Globus pallidus (tissue), 1 donor: ENCODE data around the gene MAPK6.
"Not testable (repeated sequence)": the region's sequence is repeated elsewhere in the genome, so short reads cannot be mapped to it uniquely, and the experiment has no call there.

Source experiments
- DNase-seq: peaks from one replicate; pipeline ENCODE4 v3.0.0-alpha.2; 2015; ENCODE audit warnings: low spot score

Gene MAPK6

DNA sequence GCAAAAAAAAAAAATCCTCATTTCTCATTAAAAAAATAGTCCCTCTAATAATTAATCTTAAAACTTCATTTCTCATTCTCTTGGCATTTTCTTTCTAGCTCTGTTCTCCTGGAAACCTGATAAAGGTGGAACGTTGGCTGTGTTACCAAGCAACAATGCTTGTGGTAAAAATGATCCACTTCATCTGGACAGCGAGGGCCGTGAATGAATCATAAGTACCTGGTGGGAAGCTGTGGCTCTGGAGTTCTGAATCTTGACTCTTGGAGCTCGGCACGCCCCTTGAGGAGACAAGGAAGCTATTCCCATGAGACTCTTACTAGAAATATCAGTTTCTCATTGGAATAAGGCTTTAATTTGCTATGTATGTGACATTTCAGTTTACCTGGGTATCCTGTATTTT is 61.0 kb downstream of the MAPK6 start:
- no peak for DNase-seq

DNA sequence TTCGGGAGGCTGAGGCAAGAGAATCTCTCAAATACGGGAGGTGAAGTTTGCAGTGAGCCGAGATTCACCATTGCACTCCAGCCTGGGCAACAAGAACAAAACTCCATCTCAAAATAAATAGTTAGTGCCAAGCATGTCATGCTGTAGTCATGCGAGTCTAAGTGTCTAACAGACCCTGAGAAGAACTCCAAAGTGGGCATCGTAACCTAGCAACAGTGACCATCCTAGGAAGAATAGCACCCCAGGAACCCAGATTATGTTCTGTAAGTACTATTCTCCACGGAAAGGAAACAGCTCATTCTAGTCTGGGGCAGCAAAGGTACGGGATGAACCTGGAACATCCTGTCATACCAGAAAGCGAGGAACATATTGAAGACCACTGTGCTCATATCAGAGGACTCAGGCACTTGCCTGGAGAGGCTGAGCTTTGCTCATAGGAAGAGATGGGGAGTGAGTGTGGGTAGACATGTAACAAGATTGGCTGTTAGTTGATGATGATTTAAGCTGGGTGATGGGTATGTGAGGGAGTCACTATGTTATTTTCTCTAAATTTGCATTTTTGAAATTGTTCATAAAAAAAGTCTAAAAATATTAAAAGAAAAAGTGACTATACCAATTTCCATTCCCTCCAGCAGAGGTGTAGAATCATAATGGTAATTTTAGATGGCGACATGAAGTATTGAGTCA is 61.8 kb downstream of the MAPK6 start:
- DNase-seq = no peak

DNA sequence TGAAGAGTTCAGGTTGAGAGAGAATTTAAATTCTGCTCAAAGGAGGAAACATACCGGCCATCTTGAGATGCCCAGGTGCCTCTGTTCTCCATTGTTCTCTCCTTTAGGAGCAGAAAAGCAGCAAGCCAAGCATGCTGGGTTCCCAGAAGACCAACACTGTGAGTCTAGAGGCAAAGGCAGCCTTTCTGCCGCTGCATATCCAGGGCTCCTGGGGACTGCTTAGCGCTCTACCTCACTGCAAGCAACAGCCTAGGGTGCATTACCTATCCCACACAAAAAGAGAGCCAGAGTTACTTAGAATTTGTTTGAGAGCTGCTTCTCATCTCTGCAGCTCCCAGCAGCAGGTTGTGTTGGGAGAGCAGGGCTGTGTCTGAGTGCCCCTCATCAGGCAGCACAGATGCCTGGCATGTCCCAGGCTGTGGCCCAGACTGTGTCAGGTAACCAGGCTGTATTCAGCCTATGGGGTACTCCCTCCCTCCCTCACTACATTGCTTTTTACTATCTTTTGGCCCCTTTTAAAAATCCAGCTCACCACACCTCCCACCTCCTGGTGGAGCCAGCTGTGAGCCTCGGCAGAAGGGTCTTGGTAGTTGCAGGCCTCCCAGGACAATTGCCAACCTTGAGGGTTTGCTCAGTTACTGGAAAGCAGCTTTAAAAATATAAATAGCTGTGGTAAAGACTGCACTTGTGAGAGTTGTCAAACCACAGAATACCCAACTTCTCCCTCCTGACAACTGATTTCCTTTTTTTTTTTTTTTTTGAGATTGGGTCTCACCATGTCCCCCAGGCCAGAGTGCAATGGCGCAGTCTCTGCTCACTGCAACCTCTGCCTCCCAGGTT is 63.4 kb downstream of the MAPK6 start:
- DNase-seq = no peak

DNA sequence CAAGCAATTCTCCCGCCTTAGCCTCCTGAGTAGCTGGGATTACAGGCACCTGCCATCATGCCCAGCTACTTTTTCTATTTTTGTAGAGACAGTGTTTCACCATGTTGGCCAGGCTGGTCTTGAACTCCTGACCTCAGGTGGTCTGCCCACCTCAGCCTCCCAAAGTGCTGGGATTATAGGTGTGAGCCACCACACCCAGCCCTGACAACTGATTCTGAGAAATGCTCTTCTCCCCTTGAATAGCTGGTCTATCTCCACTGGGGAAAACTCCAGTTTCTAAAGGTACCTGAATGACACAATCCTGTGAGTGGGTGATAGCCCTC is 64.0 kb downstream of the MAPK6 start:
- not testable (repeated sequence) for DNase-seq

DNA sequence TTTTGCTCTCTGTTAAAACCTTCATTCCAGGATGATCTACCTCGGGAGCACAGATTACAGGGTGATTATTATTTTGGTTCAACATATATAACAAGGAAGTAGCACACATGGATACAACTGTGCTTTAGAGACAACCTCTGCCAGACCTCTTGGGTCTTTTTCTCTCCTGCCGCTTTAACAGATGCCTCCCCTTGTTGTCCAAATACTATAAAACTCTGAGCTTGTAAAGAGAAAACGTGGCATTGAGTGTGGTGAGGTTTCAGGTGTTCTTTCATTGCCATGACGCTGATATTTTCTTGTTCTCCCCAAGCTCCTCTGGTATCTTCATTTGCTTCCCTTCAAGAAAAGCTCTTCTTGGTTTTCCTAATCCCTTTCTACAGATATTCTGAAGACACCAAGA is 64.6 kb downstream of the MAPK6 start:
- no peak for DNase-seq

DNA sequence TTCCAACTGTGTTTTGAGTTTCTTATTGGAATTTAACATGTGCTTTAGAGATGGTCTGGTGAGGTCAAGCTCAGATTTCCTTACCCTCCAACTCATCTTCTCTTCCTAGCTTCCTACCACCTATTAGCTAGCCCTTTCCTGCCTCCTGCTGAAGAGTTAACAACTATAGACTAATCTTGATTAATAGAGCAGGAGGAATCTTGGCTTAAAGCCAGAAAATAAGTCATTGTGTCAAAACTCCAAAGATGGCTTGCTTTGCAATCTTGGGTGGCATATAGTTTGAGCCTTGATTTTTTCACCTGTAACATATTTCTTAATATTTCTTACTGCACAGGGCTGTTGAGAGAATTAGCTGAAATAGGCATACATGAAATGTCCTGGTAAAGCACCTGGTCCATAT is 66.3 kb downstream of the MAPK6 start:
- DNase-seq = no peak

DNA sequence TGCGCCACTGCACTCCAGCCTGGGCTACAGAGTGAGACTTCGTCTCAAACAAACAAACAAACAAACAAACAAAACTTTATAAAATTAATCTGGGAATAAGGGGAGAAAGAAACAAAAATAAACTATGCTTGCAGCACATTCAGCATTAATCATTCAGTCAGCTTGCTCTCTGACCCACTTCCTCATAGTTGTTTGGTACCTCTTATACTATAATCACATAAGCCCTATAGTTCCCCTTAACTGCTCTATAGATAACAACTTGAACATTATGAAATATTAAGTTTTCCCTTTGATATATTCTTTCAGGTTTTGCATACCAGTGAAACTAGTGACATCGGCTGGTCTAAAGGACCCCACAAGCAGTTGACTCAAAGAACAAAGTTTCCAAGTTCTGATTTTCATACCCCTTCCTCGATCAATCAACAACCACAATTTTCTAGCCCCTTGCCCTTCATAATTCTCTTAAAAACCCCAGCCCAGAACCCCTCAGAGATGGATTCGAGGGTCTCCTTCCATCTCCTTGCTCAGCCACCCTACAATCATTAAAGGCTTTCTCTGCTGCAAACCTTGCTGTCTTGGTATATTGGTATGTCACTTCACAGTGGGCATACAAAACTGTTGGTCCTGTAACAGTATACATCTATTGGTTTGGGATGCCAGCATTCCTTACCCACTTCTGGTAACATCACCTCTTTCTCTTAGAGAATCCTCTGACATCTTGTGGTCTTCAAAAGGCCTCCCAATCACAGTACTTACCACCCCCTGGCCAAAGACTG is 67.2 kb downstream of the MAPK6 start:
- DNase-seq = no peak

DNA sequence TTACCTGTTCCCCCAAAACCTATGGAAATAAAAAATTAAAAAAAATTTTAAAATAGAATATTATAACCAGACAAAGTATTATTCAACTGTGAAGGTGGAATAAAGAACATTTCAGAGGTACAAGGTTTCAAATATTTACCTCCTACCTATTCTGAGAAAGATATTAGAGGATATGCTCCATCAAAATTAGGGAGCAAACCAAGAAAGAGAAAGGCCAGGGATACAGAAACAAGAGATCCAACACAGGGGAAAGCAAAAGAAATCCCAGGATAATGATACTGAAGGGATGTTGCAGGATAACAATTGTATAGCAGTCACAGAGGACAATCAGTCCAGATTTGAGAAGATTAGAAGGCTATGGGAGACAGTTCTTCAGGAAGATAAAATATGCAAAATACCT is 71.2 kb downstream of the MAPK6 start:
- DNase-seq = no peak

DNA sequence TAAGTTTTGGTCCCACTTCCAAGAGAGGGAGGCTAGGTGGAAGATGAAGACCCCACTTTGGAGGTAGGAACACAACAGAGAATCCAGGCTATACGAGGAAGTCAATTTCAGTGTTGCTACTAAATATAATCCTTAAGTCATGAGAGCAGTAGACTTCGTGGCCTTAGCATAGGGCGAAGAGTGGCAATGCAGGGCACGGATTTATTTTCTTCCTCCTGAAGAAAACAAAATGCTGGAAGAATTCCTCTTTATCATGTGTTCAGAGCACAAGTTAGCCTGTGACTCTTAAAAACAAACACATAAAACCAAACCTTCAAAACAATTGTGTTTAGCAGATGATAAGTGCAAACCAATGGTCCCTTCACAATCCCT is 74.1 kb downstream of the MAPK6 start:
- DNase-seq = no peak

DNA sequence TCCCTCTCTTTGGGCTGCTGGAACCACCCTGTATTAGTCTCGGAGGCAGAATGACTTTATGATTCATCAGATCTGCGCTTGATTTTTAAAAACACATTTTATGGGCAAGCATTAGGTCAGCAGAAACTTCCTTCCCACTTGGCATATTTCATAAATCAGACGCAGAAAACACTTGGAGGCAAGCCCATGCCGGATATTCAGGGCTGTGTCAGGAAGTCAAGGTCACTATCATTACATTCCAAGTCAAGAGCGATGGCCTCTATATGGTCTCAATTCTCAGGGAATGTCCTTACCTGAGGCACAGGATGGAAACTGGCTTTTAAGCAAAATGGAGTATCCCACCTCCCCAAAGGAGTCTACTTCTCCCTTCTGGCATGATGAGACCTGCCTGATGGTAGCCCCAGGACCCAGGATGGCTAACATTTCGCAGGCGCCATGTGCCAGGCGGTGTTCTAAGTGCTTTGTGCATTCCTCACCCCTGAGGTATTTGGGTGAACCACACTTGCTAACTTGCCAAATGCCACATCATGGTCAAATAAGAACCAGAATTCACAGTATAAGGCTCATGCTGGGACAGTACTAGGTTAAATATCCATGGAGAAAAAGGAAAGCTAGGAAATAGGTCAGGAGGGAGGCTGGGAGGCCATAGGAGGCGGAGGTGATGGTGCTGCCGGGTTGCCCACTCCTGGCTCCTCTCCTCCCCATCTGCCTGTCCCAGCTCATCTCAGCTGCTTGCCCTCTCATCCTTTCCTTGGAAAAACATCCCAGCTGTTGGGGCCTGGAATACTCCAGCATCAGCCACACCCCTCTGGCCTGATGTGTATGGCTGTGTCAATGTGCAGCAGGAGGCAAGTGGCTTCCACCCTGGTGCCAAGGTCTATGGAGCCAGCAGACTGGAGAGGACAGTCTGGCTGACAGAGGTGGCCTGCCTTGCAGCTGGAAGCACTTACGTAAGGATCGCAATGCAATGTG is 74.8 kb downstream of the MAPK6 start:
- no peak for DNase-seq

DNA sequence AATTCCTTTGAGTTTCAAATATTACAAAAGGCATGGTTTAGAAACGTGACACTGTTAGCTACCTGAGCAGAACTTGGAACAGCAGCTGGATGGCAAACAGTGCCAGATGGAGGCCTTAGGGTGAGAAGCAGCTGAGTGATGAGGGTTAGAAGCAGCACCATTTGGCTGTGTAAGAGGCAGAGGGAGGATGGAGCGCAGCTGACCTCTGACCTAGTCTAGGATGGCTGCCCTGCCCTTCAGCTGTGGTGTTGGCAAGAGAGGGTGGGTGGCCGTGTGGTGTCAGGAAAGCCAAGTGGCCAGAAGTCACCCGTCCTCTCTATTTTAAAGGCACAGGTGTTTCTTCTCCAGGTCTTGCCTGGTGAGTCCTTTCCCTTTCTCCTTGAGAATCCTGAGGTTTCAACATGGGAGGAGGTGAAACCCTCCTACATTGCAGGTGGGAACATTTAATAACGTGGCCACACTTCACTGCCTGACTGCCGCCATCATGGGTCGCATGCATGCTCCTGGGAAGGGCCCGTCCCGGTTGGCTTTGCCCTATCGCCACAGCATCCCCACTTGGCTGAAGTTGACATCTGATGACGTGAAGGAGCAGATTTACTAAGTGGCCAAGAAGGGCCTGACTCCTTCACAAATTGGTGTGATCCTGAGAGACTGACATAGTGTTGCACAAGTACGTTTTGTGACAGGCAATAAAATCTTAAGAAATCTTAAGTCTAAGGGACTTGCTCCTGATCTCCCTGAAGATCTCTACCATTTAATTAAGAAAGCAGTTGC is 76.0 kb downstream of the MAPK6 start:
- DNase-seq = no peak

DNA sequence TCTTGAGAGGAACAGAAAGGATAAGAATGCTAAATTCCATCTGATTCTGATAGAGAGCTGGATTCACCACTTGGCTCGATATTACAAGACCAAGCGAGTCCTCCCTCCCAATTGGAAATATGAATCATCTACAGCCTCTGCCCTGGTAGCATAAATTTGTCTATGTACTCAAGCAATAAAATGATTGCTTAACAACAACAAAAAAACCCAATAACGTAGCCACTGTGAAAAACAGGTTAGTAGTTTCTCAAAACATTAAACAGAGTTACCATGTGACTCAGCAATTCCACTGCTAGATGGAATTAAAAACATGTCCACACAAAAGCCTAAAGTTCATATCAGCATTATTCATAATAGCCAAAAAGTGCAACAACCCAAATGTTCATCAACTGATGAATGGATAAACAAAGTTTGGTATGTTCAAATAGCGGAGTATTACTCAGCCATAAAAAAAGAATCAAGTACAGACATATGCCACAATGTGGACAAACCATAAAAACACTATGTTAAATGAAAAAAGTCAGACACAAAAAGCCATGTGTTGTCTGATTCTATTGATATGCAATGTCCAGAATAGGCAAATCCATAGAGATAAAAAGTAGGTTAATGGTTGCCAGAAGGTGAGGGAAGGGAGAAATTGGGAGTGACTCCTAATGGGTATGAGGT is 76.7 kb downstream of the MAPK6 start:
- no peak for DNase-seq

DNA sequence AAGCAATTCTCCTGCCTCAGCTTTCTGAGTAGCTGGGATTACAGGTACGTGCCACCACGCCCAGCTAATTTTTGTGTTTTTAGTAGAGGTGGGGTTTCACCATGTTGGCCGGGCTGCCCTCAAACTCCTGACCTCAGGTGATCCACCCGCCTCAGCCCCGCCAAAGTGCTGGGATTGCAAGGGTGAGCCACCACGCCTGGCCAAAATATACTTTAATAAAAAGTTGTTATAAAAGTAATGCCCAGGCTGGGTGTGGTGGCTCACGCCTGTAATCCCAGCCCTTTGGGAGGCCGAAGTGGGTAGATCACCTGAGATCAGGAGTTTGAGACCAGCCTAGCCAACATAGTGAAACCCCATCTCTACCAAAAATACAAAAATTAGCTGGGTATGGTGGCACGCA is 77.5 kb downstream of the MAPK6 start:
- DNase-seq = not testable (repeated sequence)

DNA sequence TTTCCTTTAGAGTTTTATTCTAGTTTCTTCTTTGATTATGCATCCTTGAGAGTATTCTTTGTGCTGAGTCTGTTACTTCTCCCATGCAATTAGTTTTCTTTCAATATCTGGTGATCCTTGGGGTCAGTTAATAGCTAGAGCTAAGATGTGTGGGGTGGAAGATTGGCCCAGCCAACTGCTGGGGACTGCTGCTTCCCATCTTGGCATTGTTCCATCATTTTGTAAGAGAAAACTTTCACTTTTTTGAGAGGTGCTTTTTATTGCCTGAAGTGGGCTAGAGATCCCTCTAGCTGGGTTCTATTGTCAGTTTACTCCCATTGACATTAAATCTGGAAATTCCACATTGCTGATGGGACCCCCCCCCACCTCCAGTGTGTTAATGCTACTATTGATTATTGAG is 78.2 kb downstream of the MAPK6 start:
- DNase-seq = no peak

DNA sequence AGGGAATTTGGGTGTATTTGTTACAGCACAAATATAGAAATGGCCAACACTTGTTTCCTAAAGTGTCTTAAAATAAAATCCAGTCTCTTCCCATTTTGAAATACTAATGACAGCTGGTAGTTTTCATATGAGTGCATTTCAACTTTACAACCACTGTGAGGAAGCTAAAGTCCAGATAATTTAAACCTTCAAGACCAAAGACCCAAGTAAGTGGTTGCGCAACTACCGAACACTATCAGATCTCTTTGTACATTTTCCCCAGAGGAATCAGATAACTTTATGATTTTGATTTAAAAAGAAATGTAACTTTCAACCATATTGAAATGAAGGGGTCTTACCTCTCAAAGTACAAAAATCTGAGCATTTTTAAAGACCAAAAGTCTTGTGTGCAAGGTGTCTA is 79.3 kb downstream of the MAPK6 start:
- DNase-seq = no peak

DNA sequence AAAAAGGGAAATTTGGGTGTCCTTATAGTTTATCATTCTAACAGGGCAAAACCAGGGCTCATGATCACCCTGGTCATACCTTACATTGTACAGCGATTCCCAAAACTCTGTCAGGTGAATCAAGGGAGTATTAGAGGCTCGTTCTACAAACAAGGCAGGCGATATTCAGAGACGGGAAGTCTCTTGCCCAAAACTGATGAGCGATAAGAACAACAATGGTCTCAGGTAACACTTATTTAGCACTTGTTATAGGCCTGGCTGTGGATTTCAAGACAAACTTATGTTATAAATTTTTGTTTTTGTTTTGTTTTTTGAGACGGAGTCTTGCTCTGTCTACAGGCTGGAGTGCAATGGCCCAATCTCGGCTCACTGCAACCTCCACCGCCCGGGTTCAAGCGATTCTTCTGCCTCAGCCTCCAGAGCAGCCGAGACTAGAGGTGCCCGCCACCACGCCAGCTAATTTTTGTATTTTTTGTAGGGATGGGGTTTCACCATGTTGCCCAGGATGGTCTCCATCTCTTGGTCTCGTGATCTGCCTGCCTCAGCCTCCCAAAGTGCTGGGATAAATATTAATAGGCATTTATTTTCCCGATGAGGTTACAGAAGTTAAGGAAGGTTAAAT is 80.7 kb downstream of the MAPK6 start:
- DNase-seq = no peak

DNA sequence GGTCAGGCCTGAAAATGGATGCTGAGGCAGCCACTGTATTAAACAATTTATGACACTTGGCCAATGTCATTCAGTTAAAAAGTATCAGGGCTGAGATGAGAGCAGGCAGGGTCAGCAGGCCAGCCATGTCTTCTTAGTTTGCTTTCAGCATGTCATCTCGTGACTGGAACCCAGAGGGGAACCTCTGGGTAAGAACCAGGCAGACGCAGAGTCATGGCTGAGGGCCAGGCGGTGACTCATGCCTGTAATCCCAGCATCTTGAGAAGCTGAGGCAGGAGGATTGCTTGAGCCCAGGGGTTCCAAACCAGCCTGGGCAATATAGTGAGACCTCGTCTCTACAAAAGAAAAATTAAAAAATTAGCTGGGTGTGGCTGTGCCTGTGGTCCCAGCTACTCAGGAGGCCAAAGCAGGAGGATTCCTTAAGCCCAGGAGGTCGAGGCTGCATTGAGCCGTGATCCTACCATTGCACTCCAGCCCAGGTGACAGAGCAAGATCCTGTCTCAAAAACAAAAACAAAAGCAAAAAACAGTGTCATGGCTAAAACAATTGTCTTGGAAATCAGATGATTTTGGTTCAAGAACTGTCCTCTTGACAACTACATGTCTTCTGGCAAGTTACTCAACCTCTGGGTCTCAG is 81.9 kb downstream of the MAPK6 start:
- DNase-seq = no peak

DNA sequence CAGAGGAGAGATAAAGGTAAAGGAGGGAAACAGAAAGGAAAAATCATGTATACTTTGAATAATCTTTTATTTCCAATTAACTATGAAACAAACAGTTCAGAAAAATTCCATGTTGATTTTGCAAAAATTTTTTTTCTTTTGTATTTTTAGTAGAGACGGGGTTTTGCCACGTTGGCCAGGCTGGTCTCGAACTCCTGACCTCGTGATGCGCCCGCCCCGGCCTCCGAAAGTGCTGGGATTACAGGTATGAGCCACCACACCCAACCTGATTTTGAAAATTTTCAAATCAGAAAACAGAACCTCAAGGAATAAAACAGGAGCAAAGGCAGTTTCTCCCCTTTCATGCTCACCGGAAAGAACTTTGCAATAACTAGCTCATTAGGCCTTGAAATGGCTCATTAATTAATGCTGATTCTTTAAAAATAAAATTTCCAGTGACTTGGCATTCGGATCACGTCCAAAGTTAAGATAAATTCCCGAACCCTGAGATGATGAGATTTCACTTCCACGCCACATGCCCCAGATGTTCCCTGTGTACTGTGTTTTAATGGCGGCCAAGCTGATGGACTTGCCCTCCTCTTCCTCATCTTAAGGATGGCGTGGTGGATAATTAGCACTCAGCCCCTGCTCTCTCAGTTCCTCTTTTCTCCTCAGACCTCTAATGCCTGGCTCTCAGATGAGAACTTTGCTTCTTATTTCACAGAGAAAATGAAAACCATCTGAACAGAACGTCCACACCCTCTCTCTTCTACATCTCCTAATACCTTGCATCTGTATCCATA is 82.7 kb downstream of the MAPK6 start:
- no peak for DNase-seq

DNA sequence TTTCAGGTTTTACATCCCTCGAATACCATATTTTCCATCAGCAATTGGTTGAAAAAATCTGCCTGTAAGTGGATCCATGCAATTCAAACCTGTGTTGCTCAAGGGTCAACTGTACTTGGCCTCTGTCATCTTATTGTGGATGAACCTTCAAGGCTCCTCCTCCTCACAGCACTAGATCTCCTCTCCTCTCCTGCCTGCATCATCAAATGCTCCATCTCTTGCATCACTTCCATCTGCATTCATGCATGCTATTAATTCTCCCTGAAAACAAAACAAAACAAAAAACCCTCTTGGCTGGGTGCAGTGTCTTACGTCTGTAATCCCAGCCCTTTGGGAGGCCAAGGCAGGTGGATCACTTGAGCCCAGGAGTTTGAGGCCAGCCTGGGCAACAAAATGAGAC is 83.4 kb downstream of the MAPK6 start:
- no peak for DNase-seq
